Measurements from ENCODE around the gene NPM1.

DNA sequence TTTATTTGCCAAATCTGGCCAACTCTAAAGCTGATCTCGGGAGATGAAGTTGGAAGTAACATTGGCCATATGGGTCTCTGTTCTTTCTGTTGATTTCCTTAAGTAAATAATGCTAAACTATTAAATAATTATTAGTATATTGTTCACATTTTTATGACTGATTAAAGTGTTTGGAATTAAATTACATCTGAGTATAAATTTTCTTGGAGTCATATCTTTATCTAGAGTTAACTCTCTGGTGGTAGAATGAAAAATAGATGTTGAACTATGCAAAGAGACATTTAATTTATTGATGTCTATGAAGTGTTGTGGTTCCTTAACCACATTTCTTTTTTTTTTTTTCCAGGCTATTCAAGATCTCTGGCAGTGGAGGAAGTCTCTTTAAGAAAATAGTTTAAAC, 22.5 kb downstream of the NPM1 start:
- no peak for TF ChIP-seq POLR2A (IDR thresholded peaks at IDR 0.05)
- TF ChIP-seq, protein P1, sequence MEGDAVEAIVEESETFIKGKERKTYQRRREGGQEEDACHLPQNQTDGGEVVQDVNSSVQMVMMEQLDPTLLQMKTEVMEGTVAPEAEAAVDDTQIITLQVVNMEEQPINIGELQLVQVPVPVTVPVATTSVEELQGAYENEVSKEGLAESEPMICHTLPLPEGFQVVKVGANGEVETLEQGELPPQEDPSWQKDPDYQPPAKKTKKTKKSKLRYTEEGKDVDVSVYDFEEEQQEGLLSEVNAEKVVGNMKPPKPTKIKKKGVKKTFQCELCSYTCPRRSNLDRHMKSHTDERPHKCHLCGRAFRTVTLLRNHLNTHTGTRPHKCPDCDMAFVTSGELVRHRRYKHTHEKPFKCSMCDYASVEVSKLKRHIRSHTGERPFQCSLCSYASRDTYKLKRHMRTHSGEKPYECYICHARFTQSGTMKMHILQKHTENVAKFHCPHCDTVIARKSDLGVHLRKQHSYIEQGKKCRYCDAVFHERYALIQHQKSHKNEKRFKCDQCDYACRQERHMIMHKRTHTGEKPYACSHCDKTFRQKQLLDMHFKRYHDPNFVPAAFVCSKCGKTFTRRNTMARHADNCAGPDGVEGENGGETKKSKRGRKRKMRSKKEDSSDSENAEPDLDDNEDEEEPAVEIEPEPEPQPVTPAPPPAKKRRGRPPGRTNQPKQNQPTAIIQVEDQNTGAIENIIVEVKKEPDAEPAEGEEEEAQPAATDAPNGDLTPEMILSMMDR (IDR thresholded peaks at IDR 0.05) = no peak

Measured in uterus (tissue), 2 donors.